ENCODE data around the gene AGXT.

Gene AGXT

DNA sequence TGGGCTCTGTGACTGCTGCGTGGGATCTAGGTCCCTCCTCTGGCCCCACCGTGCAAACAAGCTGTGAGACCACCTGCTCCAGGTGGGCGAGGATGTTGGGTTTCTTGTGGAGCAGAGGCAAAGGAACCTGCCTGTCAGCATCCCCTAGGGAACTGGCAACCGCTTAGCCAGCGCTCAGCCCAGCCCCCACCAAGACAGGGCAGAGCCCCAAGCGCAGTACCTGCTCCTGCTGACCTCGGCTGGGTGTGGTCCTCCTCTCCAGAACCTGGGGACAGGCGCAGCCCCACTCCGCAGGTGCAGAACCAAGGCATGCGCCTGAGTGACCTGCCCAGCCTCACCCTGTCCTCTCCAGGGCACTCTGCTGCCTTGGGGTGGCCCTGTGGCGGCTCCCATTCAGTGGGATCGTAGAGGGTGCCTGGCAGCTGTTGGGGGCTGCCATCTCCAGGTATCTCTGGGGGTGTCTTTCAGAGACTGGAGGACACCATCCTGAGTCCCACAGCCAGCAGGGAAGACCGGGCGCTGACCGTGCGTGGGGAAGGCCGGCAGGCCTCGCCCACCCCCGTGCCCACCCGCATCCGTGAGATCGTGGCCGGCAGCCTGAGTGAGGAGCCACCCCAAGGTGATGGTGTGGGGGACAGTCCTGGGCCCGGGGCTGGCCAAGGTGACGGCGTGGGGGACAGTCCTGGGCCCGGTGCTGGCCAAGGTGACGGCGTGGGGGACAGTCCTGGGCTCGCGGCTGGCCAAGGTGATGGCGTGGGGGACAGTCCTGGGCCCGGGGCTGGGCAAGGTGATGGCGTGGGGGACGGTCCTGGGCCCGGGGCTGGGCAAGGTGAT, 49.9 kb downstream of the AGXT start:
- Histone ChIP-seq H3K4me1 (ENCODE audit: control insufficient read depth, insufficient read depth, low read length) (peaks cover 53% of the 10 kb centered on the region), H3K4me2 (ENCODE audit: low read length) (no peak overlapping the region), H3K27me3 (ENCODE audit: control insufficient read depth, insufficient read depth, low read length) (no peaks in the 10 kb centered on the region), H3K9me3 (replicated peaks; ENCODE audit: low read length) (no peaks in the 10 kb centered on the region), H3K4me3 (ENCODE audit: low read length) (no peak overlapping the region), H3K9ac (ENCODE audit: low read depth, low read length) (no peak overlapping the region), H3K36me3 (ENCODE audit: insufficient read depth, low read length) (no peaks in the 10 kb centered on the region)

DNA sequence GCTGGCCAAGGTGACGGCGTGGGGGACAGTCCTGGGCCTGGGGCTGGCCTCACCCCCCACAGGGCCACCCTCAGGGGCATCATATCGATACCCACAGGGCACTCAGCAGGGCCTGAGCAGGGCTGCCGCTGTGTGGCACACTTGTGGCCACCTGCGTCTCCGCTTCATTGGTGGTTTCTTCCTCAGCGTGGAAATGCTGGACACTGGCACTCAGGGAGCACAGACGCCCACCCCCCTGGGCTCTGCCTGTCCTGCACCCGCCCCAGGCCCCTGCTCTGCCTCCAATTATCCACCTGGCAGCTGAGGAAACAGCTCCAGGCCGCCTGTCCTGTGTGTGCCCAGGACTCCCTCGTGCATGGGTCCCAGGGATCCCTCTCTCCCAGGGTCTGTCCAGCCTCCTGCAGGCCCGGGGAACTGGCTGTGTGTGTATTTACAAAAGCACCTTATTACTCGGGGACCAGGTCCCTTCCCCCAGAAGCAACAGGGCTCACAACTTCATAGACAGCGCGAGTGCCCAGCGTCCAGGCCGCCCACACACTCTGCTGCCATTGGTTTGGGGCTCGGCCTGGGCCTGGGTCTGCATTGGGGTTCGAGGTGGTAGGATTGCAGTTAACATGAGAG, 50.6 kb downstream of the AGXT start:
- Histone ChIP-seq H3K36me3 (ENCODE audit: insufficient read depth, low read length) (no peaks in the 10 kb centered on the region), H3K9ac (ENCODE audit: low read depth, low read length) (no peak overlapping the region), H3K27me3 (ENCODE audit: control insufficient read depth, insufficient read depth, low read length) (no peaks in the 10 kb centered on the region), H3K4me2 (ENCODE audit: low read length) (no peak overlapping the region), H3K4me1 (ENCODE audit: control insufficient read depth, insufficient read depth, low read length) (peaks cover 45% of the 10 kb centered on the region), H3K4me3 (ENCODE audit: low read length) (no peak overlapping the region), H3K9me3 (replicated peaks; ENCODE audit: low read length) (no peaks in the 10 kb centered on the region)

DNA sequence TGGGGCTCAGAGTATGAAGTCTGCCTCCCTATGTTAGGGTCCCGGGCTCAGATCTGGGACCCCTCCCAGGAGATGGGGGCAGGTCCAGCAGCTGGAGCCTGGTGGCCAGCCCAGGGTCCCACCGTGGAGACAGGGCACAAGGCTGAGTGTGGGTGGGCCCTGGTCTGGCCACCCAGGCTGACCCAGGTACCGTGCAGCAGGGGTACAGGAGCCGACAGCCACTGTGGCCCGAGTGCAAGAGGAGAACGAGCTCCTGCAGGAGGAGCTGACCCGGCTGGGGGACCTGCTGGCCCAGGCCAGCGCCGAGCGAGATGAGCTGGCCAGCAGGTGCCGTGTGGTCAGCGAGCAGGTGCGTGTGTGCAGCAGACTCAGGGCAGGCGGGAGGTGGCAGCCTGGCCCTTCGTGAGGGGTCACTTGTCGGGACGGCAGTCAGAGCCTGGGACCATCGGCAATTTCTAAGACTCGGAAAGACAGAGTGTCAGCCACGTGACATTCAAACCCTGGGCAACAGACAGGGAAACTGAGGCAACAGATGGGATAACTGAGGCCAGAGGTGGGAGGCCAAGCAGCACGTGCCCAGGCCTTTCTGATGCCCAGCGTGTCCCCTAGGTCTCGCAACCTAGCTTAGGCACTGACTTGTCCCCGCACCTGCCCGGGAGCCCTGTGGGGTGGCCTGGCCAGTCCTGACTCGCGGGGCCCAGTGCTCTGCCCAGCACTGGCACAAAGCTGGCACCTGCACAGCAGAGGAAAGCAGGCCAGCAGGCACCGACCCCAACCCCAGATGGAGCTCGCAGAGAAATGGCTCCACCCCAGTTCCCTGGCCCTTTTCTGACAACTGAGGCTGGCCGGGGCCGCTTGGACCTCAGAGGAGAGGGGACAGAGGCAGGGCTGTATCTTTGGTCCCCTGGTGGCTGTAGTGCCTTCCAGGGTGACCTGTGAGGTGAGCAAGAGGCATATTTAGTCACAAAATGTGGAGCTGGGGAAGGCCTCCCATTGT, 51.5 kb downstream of the AGXT start:
- peak overlapping the region; percentile 73 for H3K9ac ChIP-seq (ENCODE audit: low read depth, low read length)

DNA sequence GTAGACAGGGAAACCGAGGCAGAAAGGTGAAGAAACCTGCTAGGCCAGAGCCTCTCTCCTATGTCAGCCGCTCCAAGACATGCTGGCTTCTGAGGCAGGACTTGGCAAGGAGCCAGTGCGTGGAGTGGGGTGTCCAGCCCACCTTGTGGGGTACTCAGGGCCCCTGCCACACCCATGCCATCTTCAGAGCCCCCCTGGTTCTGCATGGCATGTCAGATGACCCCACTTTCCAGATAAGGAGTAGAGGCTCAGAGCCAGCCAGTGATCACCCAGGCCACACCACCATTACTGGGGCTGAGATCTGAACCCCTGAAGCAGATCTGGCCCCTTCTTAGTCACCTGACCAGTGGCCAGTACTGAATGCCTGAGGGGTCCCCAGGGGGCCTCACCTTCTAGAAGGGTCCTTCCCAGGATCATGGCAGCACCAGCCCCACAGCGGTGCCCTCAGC, 52.2 kb downstream of the AGXT start:
- peak overlapping the region; percentile 36 for H3K4me3 ChIP-seq (ENCODE audit: low read length)
- peak overlapping the region; percentile 73 for H3K9ac ChIP-seq (ENCODE audit: low read depth, low read length)
- H3K4me1 ChIP-seq (ENCODE audit: control insufficient read depth, insufficient read depth, low read length), result peaks cover 44% of the 10 kb centered on the region
- H3K36me3 ChIP-seq (ENCODE audit: insufficient read depth, low read length), result no peaks in the 10 kb centered on the region
- H3K9me3 ChIP-seq (replicated peaks; ENCODE audit: low read length), result no peaks in the 10 kb centered on the region
- peak overlapping the region; percentile 65 for H3K4me2 ChIP-seq (ENCODE audit: low read length)
- H3K27me3 ChIP-seq (ENCODE audit: control insufficient read depth, insufficient read depth, low read length), result no peaks in the 10 kb centered on the region

More for the DNA sequence above, 51.5 kb downstream of the AGXT start:
- Histone ChIP-seq H3K4me2 (ENCODE audit: low read length) (no peak overlapping the region), H3K4me3 (ENCODE audit: low read length) (no peak overlapping the region), H3K9me3 (replicated peaks; ENCODE audit: low read length) (no peaks in the 10 kb centered on the region), H3K27me3 (ENCODE audit: control insufficient read depth, insufficient read depth, low read length) (no peaks in the 10 kb centered on the region), H3K4me1 (ENCODE audit: control insufficient read depth, insufficient read depth, low read length) (peaks cover 45% of the 10 kb centered on the region), H3K36me3 (ENCODE audit: insufficient read depth, low read length) (no peaks in the 10 kb centered on the region)

DNA sequence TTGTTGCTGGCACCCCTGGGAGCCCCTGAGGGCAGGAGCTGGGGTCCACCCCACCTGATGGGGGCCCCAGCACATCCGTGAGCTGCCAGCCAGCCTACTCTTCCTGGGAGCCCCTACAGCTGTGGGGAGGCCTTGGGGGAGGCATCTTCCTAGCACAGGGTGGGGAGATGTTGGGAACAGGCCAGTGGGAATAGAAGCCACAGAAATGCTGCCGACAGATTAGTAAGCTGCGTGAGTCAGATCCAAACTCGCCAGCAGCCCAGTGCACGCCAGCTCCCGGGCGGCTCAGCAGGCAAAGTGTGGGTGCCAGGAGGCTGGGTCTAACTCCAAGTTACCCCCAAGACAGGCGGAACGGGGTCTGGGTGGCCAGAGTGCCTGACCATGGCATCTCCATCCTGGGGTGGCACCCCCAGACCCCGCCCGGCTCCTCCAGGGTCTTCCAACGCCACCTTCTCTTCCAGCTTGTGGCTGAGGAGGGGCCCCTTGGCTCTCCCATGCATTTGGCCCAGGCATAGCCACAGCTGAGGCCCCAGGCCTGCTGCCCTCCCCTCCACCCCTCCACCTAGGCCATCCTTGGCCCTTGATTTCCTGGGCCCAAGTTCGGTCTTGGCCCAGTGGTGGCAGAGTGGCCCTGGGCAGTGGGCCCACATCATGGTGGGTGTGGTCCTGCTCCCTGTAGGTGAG, 52.8 kb downstream of the AGXT start:
- H3K27me3 ChIP-seq (ENCODE audit: control insufficient read depth, insufficient read depth, low read length), result peaks cover 4% of the 10 kb centered on the region
- H3K9ac ChIP-seq (ENCODE audit: low read depth, low read length), result peak overlapping the region; percentile 73
- peak overlapping the region; percentile 65 for H3K4me2 ChIP-seq (ENCODE audit: low read length)

DNA sequence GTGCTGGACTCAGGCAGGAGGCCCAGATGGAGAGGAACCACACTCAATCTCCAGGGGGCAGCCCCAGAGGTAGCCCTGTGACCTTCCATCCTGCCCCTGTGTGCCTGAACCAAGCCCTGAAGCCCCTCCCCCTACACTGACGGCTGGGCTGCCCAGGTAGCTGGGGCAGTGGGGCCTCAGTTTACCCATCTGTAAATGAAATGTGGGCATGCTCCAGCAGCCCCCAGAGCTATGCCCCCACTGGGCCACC, 53.3 kb downstream of the AGXT start:
- H3K27me3 ChIP-seq (ENCODE audit: control insufficient read depth, insufficient read depth, low read length), result peaks cover 8% of the 10 kb centered on the region
- H3K36me3 ChIP-seq (ENCODE audit: insufficient read depth, low read length), result no peaks in the 10 kb centered on the region
- H3K4me3 ChIP-seq (ENCODE audit: low read length), result peak overlapping the region; percentile 9
- peak overlapping the region; percentile 64 for H3K4me2 ChIP-seq (ENCODE audit: low read length)
- H3K9ac ChIP-seq (ENCODE audit: low read depth, low read length), result peak overlapping the region; percentile 55
- no peaks in the 10 kb centered on the region for H3K9me3 ChIP-seq (replicated peaks; ENCODE audit: low read length)
- H3K4me1 ChIP-seq (ENCODE audit: control insufficient read depth, insufficient read depth, low read length), result peaks cover 36% of the 10 kb centered on the region

More for the DNA sequence above, 52.8 kb downstream of the AGXT start:
- Histone ChIP-seq H3K9me3 (replicated peaks; ENCODE audit: low read length) (no peaks in the 10 kb centered on the region), H3K36me3 (ENCODE audit: insufficient read depth, low read length) (no peaks in the 10 kb centered on the region), H3K4me3 (ENCODE audit: low read length) (peak overlapping the region; percentile 36), H3K4me1 (ENCODE audit: control insufficient read depth, insufficient read depth, low read length) (peaks cover 41% of the 10 kb centered on the region)

DNA sequence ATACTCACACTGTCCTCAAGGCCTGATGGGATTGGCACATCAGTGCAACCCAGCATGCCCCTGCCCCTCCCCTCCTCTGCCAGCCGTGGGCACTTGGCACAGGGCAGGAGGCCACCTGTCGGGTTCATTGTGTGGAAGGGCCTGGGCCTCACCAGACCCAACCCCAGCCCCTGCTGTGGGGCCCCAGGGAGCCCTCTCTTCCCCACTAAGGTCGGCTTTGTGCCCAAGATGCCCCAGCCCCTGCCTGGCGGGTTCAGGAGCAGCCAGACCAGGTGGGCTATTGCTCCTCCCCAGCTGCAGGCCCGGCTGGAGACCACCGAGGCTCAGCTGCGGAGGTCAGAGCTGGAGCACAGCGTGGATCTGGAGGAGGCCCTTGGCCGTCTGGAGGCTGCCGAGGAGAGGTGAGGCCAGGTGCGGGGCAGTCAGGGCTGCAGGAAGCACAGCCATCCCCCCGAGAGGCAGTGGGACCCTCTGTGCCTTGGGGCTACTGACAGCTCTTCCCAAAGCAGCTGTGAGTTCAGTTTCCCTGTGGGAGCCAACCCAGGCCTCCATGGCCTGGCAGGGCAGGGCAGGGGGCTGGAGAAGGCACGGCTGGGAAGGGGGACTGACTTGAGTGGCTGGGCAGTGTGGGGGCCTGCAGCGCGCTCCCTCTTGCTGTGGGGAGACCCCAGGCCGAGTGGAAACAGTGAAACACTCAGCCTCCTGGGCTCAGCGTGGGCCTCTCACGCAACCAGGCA, 53.8 kb downstream of the AGXT start:
- H3K4me1 ChIP-seq (ENCODE audit: control insufficient read depth, insufficient read depth, low read length), result peaks cover 32% of the 10 kb centered on the region
- H3K9me3 ChIP-seq (replicated peaks; ENCODE audit: low read length), result no peaks in the 10 kb centered on the region
- peaks cover 10% of the 10 kb centered on the region for H3K27me3 ChIP-seq (ENCODE audit: control insufficient read depth, insufficient read depth, low read length)
- H3K36me3 ChIP-seq (ENCODE audit: insufficient read depth, low read length), result no peaks in the 10 kb centered on the region
- H3K4me2 ChIP-seq (ENCODE audit: low read length), result no peak overlapping the region
- peak overlapping the region; percentile 55 for H3K9ac ChIP-seq (ENCODE audit: low read depth, low read length)
- H3K4me3 ChIP-seq (ENCODE audit: low read length), result no peak overlapping the region

DNA sequence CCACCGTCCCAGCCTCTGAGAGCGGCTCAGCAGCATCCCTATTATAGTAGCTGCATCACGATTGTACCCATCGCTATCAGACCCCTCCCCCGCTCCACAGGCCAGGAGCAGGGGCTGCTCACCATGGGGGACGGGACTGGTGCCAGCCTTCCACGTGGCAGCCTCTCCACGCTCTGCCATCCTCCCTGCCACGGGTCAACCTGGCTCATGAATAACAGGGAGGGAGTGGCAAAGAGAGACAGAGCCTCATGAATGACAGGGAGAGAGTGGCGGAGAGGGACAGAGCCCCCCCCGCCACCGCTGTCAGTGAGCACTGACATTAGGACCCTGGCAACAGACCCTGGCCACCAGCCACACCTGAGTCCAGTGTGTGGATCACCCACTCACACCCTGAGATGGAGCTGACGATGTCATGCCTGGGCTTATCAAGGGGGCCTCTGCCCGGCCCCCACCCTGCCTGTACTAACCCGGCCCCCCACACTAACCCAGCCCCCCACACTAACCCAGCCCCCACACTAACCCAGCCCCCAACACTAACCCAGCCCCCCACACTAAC, 54.4 kb downstream of the AGXT start:
- Histone ChIP-seq H3K9ac (ENCODE audit: low read depth, low read length) (no peak overlapping the region), H3K36me3 (ENCODE audit: insufficient read depth, low read length) (no peaks in the 10 kb centered on the region), H3K4me3 (ENCODE audit: low read length) (no peak overlapping the region), H3K9me3 (replicated peaks; ENCODE audit: low read length) (no peaks in the 10 kb centered on the region), H3K4me1 (ENCODE audit: control insufficient read depth, insufficient read depth, low read length) (peaks cover 28% of the 10 kb centered on the region), H3K27me3 (ENCODE audit: control insufficient read depth, insufficient read depth, low read length) (peaks cover 12% of the 10 kb centered on the region), H3K4me2 (ENCODE audit: low read length) (no peak overlapping the region)

DNA sequence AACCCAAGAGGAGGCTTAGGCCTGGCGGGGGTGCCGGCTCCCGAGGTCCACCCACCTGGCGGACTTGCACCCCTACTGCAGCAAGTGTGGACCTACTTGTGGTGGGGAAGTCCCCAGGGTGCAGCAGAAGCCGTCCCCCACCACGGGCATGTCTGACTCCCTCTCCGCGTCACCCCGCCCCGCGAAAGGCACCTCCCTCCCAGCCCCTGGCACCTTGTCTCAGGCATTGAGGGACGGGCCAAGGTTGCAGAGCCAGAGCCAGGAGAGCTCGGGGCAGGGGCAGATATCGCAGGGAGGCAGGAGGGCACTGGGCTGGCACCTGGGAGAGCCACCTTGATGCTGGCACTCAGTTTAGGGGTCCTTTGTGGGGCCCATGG, 56.6 kb downstream of the AGXT start:
- Histone ChIP-seq H3K9ac (ENCODE audit: low read depth, low read length) (no peak overlapping the region), H3K9me3 (replicated peaks; ENCODE audit: low read length) (no peaks in the 10 kb centered on the region), H3K27me3 (ENCODE audit: control insufficient read depth, insufficient read depth, low read length) (peaks cover 19% of the 10 kb centered on the region), H3K4me1 (ENCODE audit: control insufficient read depth, insufficient read depth, low read length) (peaks cover 28% of the 10 kb centered on the region), H3K36me3 (ENCODE audit: insufficient read depth, low read length) (no peaks in the 10 kb centered on the region), H3K4me3 (ENCODE audit: low read length) (no peak overlapping the region), H3K4me2 (ENCODE audit: low read length) (no peak overlapping the region)

Data from skeletal muscle satellite cell (primary cell).